KMS-11 (cell line): ENCODE measurements around the gene SPATA16.

Experiments
- H2AFZ ChIP-seq: fragments of 200-600 bp; sonication (generic); 2 replicates; pipeline ENCODE4 v1.6.1; 2016; ENCODE audit warnings: antibody characterized with exemption, mixed run types, low read depth
- H3K27ac ChIP-seq: fragments of 200-600 bp; sonication (generic); 2 replicates; pipeline ENCODE4 v1.6.1; 2016; ENCODE audit warnings: mild to moderate bottlenecking, mixed run types
- H3K27me3 ChIP-seq: fragments of 200-600 bp; sonication (generic); 2 replicates; pipeline ENCODE4 v1.6.1; 2017; ENCODE audit warnings: mild to moderate bottlenecking, low read depth, mixed run types, moderate library complexity; ENCODE audit not compliant: insufficient read depth
- H3K36me3 ChIP-seq: fragments of 200-600 bp; sonication (generic); 2 replicates; pipeline ENCODE4 v1.6.1; 2017; ENCODE audit warnings: mild to moderate bottlenecking, mixed run types; ENCODE audit not compliant: insufficient read depth
- H3K4me1 ChIP-seq: fragments of 200-600 bp; sonication (generic); 2 replicates; pipeline ENCODE4 v1.6.1; 2016; ENCODE audit warnings: mild to moderate bottlenecking, low read depth, mixed run types; ENCODE audit not compliant: poor library complexity, severe bottlenecking
- H3K4me2 ChIP-seq: fragments of 200-600 bp; sonication (generic); 2 replicates; pipeline ENCODE4 v1.7.0; 2016; ENCODE audit warnings: mild to moderate bottlenecking, mixed run types
- H3K4me3 ChIP-seq: fragments of 200-600 bp; sonication (generic); IDR thresholded peaks from 2 replicates; pipeline ENCODE4 v1.6.1; 2017; ENCODE audit warnings: low read depth, low read length, mixed read lengths; ENCODE audit not compliant: insufficient read depth
- H3K79me2 ChIP-seq: fragments of 200-600 bp; sonication (generic); 2 replicates; pipeline ENCODE4 v1.6.1; 2016; ENCODE audit warnings: low read depth, mixed run types; ENCODE audit not compliant: insufficient read depth
- H3K9ac ChIP-seq: fragments of 200-600 bp; sonication (generic); 2 replicates; pipeline ENCODE4 v1.6.1; 2016; ENCODE audit warnings: mild to moderate bottlenecking, mixed run types
- H4K20me1 ChIP-seq: fragments of 200-600 bp; sonication (generic); 2 replicates; pipeline ENCODE4 v1.6.1; 2016; ENCODE audit warnings: mild to moderate bottlenecking, mixed run types; ENCODE audit not compliant: insufficient read depth
- TF ChIP-seq, protein P1 (sequence below): fragments of 200-600 bp; sonication (generic); conservative IDR thresholded peaks from 2 replicates; pipeline ENCODE4 v1.6.1; 2017; ENCODE audit warnings: low read depth, mild to moderate bottlenecking, antibody characterized with exemption, low read length, moderate library complexity, mixed read lengths

The SPATA16 gene

DNA sequence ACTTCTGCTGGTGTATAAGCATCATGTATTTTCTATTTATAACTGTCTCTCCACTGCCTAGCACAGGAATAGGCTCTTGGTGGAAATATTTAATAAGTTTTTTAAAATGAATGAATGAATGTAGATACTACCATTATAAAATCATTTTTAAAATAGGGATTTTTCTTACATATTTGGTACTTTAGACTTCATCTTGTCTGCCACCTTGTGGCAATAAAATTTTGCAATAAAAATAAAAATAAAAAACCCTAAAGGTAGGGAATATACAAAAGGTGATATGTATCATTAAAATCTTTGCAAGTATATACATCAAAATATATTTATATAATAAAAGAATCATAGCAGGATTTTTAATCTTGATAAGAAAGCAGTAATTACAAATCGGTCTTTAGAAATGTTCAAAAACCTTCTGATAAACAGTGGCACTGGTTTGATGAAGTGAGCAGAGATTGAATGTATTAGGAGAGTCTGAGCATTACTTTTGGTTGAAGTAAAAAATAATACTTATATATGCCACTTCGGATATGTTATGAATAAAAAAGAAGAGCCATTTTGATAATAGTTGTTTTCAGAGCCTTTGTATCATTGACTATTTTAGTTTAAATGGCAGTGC lies 95.2 kb downstream of the SPATA16 start:
- Histone ChIP-seq H3K36me3 (no peaks in the 10 kb centered on the region), H3K27ac (no peak overlapping the region), H3K4me2 (no peak overlapping the region), H3K4me1 (no peaks in the 10 kb centered on the region), H2AFZ (no peak overlapping the region), H3K4me3 (no peak overlapping the region), H4K20me1 (no peaks in the 10 kb centered on the region), H3K9ac (no peak overlapping the region), H3K27me3 (no peaks in the 10 kb centered on the region), H3K79me2 (no peaks in the 10 kb centered on the region)
- TF ChIP-seq, protein P1, sequence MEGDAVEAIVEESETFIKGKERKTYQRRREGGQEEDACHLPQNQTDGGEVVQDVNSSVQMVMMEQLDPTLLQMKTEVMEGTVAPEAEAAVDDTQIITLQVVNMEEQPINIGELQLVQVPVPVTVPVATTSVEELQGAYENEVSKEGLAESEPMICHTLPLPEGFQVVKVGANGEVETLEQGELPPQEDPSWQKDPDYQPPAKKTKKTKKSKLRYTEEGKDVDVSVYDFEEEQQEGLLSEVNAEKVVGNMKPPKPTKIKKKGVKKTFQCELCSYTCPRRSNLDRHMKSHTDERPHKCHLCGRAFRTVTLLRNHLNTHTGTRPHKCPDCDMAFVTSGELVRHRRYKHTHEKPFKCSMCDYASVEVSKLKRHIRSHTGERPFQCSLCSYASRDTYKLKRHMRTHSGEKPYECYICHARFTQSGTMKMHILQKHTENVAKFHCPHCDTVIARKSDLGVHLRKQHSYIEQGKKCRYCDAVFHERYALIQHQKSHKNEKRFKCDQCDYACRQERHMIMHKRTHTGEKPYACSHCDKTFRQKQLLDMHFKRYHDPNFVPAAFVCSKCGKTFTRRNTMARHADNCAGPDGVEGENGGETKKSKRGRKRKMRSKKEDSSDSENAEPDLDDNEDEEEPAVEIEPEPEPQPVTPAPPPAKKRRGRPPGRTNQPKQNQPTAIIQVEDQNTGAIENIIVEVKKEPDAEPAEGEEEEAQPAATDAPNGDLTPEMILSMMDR, result peak; percentile 49

DNA sequence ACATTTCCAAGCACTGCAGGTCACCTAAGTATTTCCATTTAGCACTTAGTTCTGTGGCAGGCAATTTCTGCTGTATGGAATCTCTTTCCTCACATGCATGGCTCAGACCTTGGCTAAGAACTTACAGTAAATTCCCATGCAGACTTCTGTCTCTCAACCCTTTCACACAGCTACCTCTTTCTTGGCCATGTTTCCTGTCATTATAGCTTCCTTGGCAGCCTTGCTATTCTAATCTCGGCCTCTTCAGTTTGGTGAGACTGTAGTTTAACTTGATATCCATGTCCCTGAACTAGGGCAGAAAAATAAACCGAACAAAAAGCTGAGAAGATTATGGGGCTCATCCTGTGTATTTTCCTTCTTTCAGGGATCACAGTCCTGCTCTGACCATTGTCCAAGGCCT lies 96.0 kb downstream of the SPATA16 start:
- no peak overlapping the region for H3K4me2 ChIP-seq
- H3K4me1 ChIP-seq, result no peaks in the 10 kb centered on the region
- H3K36me3 ChIP-seq, result no peaks in the 10 kb centered on the region
- H3K27ac ChIP-seq, result no peak overlapping the region
- H3K27me3 ChIP-seq, result no peaks in the 10 kb centered on the region
- H2AFZ ChIP-seq, result no peak overlapping the region
- TF ChIP-seq, protein P1, result no peak
- H4K20me1 ChIP-seq, result no peaks in the 10 kb centered on the region
- H3K9ac ChIP-seq, result no peak overlapping the region
- H3K79me2 ChIP-seq, result no peaks in the 10 kb centered on the region
- no peak overlapping the region for H3K4me3 ChIP-seq

DNA sequence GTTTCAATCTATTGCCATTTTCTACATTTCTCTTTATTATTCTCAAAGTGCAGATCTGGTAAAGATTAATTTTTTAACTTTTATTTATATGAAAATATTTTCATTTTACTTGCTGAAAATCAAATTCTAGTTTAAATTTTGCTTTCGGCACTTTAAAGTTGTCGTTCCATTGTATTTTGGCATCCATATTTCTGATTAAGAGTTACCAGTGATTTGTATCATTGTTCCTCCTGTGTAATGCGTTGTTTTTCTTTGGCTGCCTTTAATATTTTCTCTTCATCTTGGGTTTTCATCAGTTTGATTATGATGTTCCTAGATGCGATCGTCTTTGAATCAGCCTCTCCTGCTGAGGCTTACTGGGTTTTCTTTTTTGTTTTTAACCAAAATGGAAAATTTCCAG lies 97.3 kb downstream of the SPATA16 start:
- Histone ChIP-seq H3K79me2 (no peaks in the 10 kb centered on the region), H3K4me2 (no peak overlapping the region), H4K20me1 (no peaks in the 10 kb centered on the region), H3K27me3 (no peaks in the 10 kb centered on the region), H3K4me3 (no peak overlapping the region), H3K36me3 (no peaks in the 10 kb centered on the region), H3K27ac (no peak overlapping the region), H3K4me1 (no peaks in the 10 kb centered on the region), H2AFZ (no peak overlapping the region), H3K9ac (no peak overlapping the region)
- TF ChIP-seq, protein P1, result no peak

DNA sequence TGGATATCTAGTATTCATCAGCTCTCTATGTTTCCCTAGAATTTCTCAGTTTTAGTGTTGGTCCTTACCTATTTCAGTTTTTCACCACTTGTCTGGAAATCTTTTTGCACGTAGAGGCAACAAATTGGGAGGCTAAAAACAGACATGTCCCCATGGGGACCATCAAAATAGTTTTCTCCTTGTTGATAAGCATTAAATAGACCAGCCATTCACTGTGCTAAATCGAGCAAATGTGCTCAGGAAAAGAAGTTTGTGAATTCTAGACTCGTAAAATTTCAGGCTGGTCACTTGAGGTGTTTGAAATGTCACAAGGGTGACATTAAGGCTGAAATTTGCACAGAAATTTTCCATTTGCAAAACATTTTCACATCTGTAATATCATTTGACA lies 102.6 kb downstream of the SPATA16 start:
- no peak overlapping the region for H3K4me3 ChIP-seq
- H4K20me1 ChIP-seq, result no peaks in the 10 kb centered on the region
- no peak overlapping the region for H3K4me2 ChIP-seq
- no peaks in the 10 kb centered on the region for H3K79me2 ChIP-seq
- no peak overlapping the region for H2AFZ ChIP-seq
- no peak overlapping the region for H3K9ac ChIP-seq
- H3K27ac ChIP-seq, result no peak overlapping the region
- H3K4me1 ChIP-seq, result no peaks in the 10 kb centered on the region
- no peaks in the 10 kb centered on the region for H3K27me3 ChIP-seq
- H3K36me3 ChIP-seq, result no peaks in the 10 kb centered on the region
- TF ChIP-seq, protein P1, result no peak
